HCT116 (cell line): ENCODE measurements around the gene APOBEC3B. TPM values are rescaled to one million over a fixed set of nuclear protein-coding genes. Genes with fewer than 3 reads are reported as not detected.

Experiments used
- ATAC-seq: fragments of 200-7000 bp; cut with Tn5 transposase; 2 replicates; pipeline ENCODE4 v1.9.1; 2020; ENCODE audit warnings: mild to moderate bottlenecking, moderate library complexity
- BruUV-seq: library from RNA; stranded (reverse); fragments of 400-500 nt; replicated peaks from 2 replicates; lab custom pipeline; 2021; lab: Mats Ljungman, UMichigan
- CTCF ChIA-PET: fragments of 300-600 bp; sonication (Branson Sonifier 250); formaldehyde crosslinking; loops from one replicate; lab custom pipeline; 2021; ENCODE audit warnings: antibody characterized with exemption; lab: Charles Lee
- POLR2A ChIA-PET: fragments of 300-600, 350-600 bp; sonication (Branson Sonifier 250); formaldehyde crosslinking; loops from one replicate; lab custom pipeline; 2021; ENCODE audit warnings: antibody characterized with exemption; lab: Charles Lee
- RAD21 ChIA-PET, 2 experiments: fragments of 300-600 bp; sonication (Branson Sonifier 250); formaldehyde crosslinking; loops; one replicate each; lab custom pipeline; 2023; ENCODE audit warnings: low total read pairs in 2 of 2; ENCODE audit not compliant: uncharacterized antibody in 2 of 2, unreplicated experiment in 2 of 2, low non-redundant PET in 1 of 2; lab: Charles Lee
- DNase-seq: peaks from one replicate; pipeline ENCODE4 v3.0.0-alpha.2; 2010; ENCODE audit warnings: low read depth, low spot score
- H2AFZ ChIP-seq: fragments of 200-600 bp; shearing (Covaris generic), sonication (generic); 2 replicates; pipeline ENCODE4 v1.6.1; 2017; ENCODE audit warnings: low read depth, mixed run types, mixed read lengths, antibody characterized with exemption, low read length; ENCODE audit not compliant: poor library complexity, severe bottlenecking
- H3K27ac ChIP-seq: 2 replicates; pipeline ENCODE4 v1.5.1; 2012; ENCODE audit warnings: low read depth, low read length
- H3K27me3 ChIP-seq: fragments of 200-600 bp; sonication (generic); 2 replicates; pipeline ENCODE4 v1.6.1; 2016; ENCODE audit warnings: mixed run types, low read length, mixed read lengths; ENCODE audit not compliant: insufficient read depth
- H3K36me3 ChIP-seq, 2 experiments: fragments of 200-500 bp in 1 of 2; fragments of 200-600 bp in 1 of 2; sonication (Bioruptor generic) in 1 of 2; sonication (generic) in 1 of 2; 2 replicates each; pipeline versions ENCODE4 v1.5.1 to v1.6.1; 2014 to 2016; ENCODE audit warnings: low read length in 2 of 2, inconsistent platforms in 1 of 2, mixed read lengths in 1 of 2, mixed run types in 1 of 2; ENCODE audit not compliant: insufficient read depth in 2 of 2, control insufficient read depth in 1 of 2
- H3K4me1 ChIP-seq, 2 experiments: fragments of 200-600 bp in 1 of 2; sonication (generic) in 1 of 2; 2 replicates each; pipeline versions ENCODE4 v1.5.1 to v1.6.1; 2012 to 2017; ENCODE audit warnings: low read length in 2 of 2, inconsistent platforms in 1 of 2, mild to moderate bottlenecking in 1 of 2, mixed read lengths in 1 of 2, mixed run types in 1 of 2, moderate library complexity in 1 of 2; ENCODE audit not compliant: insufficient read depth in 2 of 2, control insufficient read depth in 1 of 2
- H3K4me2 ChIP-seq: fragments of 200-600 bp; sonication (generic); 2 replicates; pipeline ENCODE4 v1.6.1; 2017; ENCODE audit warnings: mixed run types, low read length, mixed read lengths
- H3K4me3 ChIP-seq, 2 experiments: fragments of 200-600 bp in 1 of 2; sonication (generic) in 1 of 2; replicated peaks in 1 of 2; 2 replicates each; pipeline ENCODE4 v1.5.1; 2011 to 2016; ENCODE audit warnings: low read length in 2 of 2, control low read depth in 1 of 2, low read depth in 1 of 2, mild to moderate bottlenecking in 1 of 2, mixed read lengths in 1 of 2, mixed run types in 1 of 2
- H3K79me2 ChIP-seq: fragments of 200-600 bp; sonication (generic); 2 replicates; pipeline ENCODE4 v1.6.1; 2017; ENCODE audit warnings: mild to moderate bottlenecking, mixed run types, low read length, moderate library complexity, mixed read lengths; ENCODE audit not compliant: insufficient read depth
- H3K9ac ChIP-seq: fragments of 200-600 bp; sonication (generic); 2 replicates; pipeline ENCODE4 v1.6.1; 2016; ENCODE audit warnings: low read length, mixed read lengths
- H3K9me2 ChIP-seq: fragments of 200-600 bp; sonication (generic), shearing (Covaris generic); 2 replicates; pipeline ENCODE4 v1.6.1; 2017; ENCODE audit warnings: mixed run types, mild to moderate bottlenecking, moderate library complexity; ENCODE audit not compliant: insufficient read depth
- H3K9me3 ChIP-seq, 2 experiments: fragments of 200-500 bp in 1 of 2; fragments of 200-600 bp in 1 of 2; sonication (Bioruptor generic) in 1 of 2; sonication (generic) in 1 of 2; 2 replicates each; pipeline ENCODE4 v1.6.1; 2014 to 2017; ENCODE audit warnings: low read length in 2 of 2, mixed read lengths in 2 of 2, inconsistent platforms in 1 of 2, low read depth in 1 of 2, mild to moderate bottlenecking in 1 of 2, mixed run types in 1 of 2, moderate library complexity in 1 of 2; ENCODE audit not compliant: control insufficient read depth in 1 of 2, insufficient read depth in 1 of 2
- H4K20me1 ChIP-seq: fragments of 200-600 bp; sonication (generic), shearing (Covaris generic); 2 replicates; pipeline ENCODE4 v1.6.1; 2017; ENCODE audit warnings: mixed run types, mild to moderate bottlenecking, moderate library complexity; ENCODE audit not compliant: insufficient read depth
- ATF3 ChIP-seq: IDR thresholded peaks from 2 replicates; pipeline ENCODE4 v1.6.1; 2012
- CBX3 ChIP-seq: IDR thresholded peaks from 2 replicates; pipeline ENCODE4 v1.6.1; 2012; ENCODE audit warnings: low read depth
- CTCF ChIP-seq, 3 experiments: fragments of 200-600 bp in 1 of 3; sonication (generic) in 1 of 3; IDR thresholded peaks in 2 of 3; conservative IDR thresholded peaks in 1 of 3; 2 replicates each; pipeline ENCODE4 v1.5.1; 2012 to 2017; ENCODE audit warnings: low read depth in 2 of 3, low read length in 2 of 3, antibody characterized with exemption in 1 of 3, borderline replicate concordance in 1 of 3, control low read depth in 1 of 3, mild to moderate bottlenecking in 1 of 3, mixed read lengths in 1 of 3, mixed run types in 1 of 3, moderate library complexity in 1 of 3; ENCODE audit not compliant: insufficient read depth in 1 of 3
- POLR2A ChIP-seq: IDR thresholded peaks from 2 replicates; pipeline ENCODE4 v1.7.0; 2011; ENCODE audit warnings: borderline replicate concordance; ENCODE audit not compliant: insufficient read depth, insufficient read length; ENCODE audit errors: extremely low read depth
- SIN3A ChIP-seq: IDR thresholded peaks from 2 replicates; pipeline ENCODE4 v1.6.1; 2012; ENCODE audit warnings: low read depth
- SP1 ChIP-seq: IDR thresholded peaks from 2 replicates; pipeline ENCODE4 v1.6.1; 2012; ENCODE audit warnings: low read depth
- YY1 ChIP-seq: IDR thresholded peaks from 2 replicates; pipeline ENCODE4 v1.6.1; 2011; ENCODE audit warnings: low read length, low read depth, moderate library complexity, mild to moderate bottlenecking; ENCODE audit not compliant: insufficient replicate concordance; ENCODE audit errors: extremely low read depth
- ZBTB33 ChIP-seq: IDR thresholded peaks from 2 replicates; pipeline ENCODE4 v1.6.1; 2011; ENCODE audit warnings: mild to moderate bottlenecking, low read length, moderate library complexity; ENCODE audit not compliant: insufficient replicate concordance; ENCODE audit errors: extremely low read depth
- intact Hi-C: fragments of 100-400 bp; cut with micrococcal nuclease; formaldehyde crosslinking; loops from 2 replicates; pipeline ENCODE4 v1.10.0; 2022
- total RNA-seq: library from RNA; stranded (reverse); gene quantifications from one replicate; pipeline ENCODE4 v1.2.1, GENCODE V29; 2021; ENCODE audit not compliant: unreplicated experiment

The APOBEC3B gene
- total RNA-seq, 1 experiment from 2014 or later: 10.3 TPM

- no peak overlapping the region for H3K9ac ChIP-seq
- H3K27ac ChIP-seq: no peak overlapping the region
- H3K79me2 ChIP-seq: no peaks in the 10 kb centered on the region
- DNase-seq (no peak), ATAC-seq (no peak)
- H3K9me3 ChIP-seq: no peaks in the 10 kb centered on the region
- ChIA-PET CTCF (no interaction called here), RAD21 (no interaction called here), POLR2A (no interaction called here)
- H3K36me3 ChIP-seq: no peaks in the 10 kb centered on the region
- no peak overlapping the region for H2AFZ ChIP-seq
- H3K4me3 ChIP-seq: no peak overlapping the region
- H4K20me1 ChIP-seq: no peaks in the 10 kb centered on the region
- no peaks in the 10 kb centered on the region for H3K9me2 ChIP-seq
- no TSS peak for BruUV-seq
- intact Hi-C loops: no loop called here
- peaks cover 2 to 6% of the 10 kb centered on the region in 2 experiments; a peak in 3 of 4 replicates for H3K4me1 ChIP-seq
- no peaks in the 10 kb centered on the region for H3K27me3 ChIP-seq
- H3K4me2 ChIP-seq: no peak overlapping the region
- TF ChIP-seq ATF3: no peak
These were observed 14.4 kb upstream of the APOBEC3B start for GRCh38 chr22:38967451-38968450.

GRCh38 chr22:38968801-38969200 is 13.3 kb upstream of the APOBEC3B start:
- H3K4me1 ChIP-seq: peaks cover under 1 to 5% of the 10 kb centered on the region in 2 experiments; a peak in 3 of 4 replicates
- no peaks in the 10 kb centered on the region for H3K79me2 ChIP-seq
- intact Hi-C loops: no loop called here
- no peak for DNase-seq
- no peaks in the 10 kb centered on the region for H3K9me2 ChIP-seq
- no peak overlapping the region for H2AFZ ChIP-seq
- no peak for ATAC-seq
- CTCF ChIA-PET: no interaction called here
- H3K4me2 ChIP-seq: no peak overlapping the region
- H3K4me3 ChIP-seq: no peak overlapping the region
- RAD21 ChIA-PET: no interaction called here
- no peaks in the 10 kb centered on the region for H4K20me1 ChIP-seq
- no peaks in the 10 kb centered on the region for H3K27me3 ChIP-seq
- H3K27ac ChIP-seq: no peak overlapping the region
- H3K36me3 ChIP-seq: no peaks in the 10 kb centered on the region
- no TSS peak for BruUV-seq
- POLR2A ChIA-PET: no interaction called here
- no peaks in the 10 kb centered on the region for H3K9me3 ChIP-seq
- H3K9ac ChIP-seq: no peak overlapping the region
- TF ChIP-seq ZBTB33 (no peak), SP1 (no peak), CTCF (IDR thresholded peaks at IDR 0.05 in 2 of 3, conservative IDR thresholded peaks at IDR 0.05 in 1 of 3; ENCODE audit: borderline replicate concordance in 1 of 3, insufficient read depth in 1 of 3, low read depth in 2 of 3, low read length in 2 of 3) (no peak), SIN3A (no peak), YY1 (no peak), CBX3 (no peak), POLR2A (no peak), ATF3 (no peak)
